OCI-LY3 (cell line): ENCODE results near the gene CMTM6.
A peak's percentile ranks its signal among the peaks of the same experiment; 100 is the strongest.

Source experiments
- H2AFZ ChIP-seq: fragments of 200-600, 300-600 bp; shearing (Covaris generic); 2 replicates; pipeline ENCODE4 v1.6.0; 2014; ENCODE audit warnings: antibody characterized with exemption, low read depth, low read length
- H3K27ac ChIP-seq: fragments of 200-600, 300-600 bp; sonication (generic); 2 replicates; pipeline ENCODE4 v1.5.1; 2014; ENCODE audit warnings: mild to moderate bottlenecking, low read length, moderate library complexity, mixed read lengths
- H3K27me3 ChIP-seq: fragments of 200-600, 300-600 bp; sonication (generic); 2 replicates; pipeline ENCODE4 v1.6.1; 2014; ENCODE audit warnings: low read depth, low read length, mixed read lengths
- H3K36me3 ChIP-seq: fragments of 200-600, 300-600 bp; sonication (generic); replicated peaks from 2 replicates; pipeline ENCODE3; 2014; ENCODE audit warnings: low read depth, low read length, mixed read lengths
- H3K4me1 ChIP-seq: fragments of 300-600, 200-600 bp; sonication (generic); 2 replicates; pipeline ENCODE4 v1.6.1; 2014; ENCODE audit warnings: low read length, mixed read lengths
- H3K4me2 ChIP-seq: fragments of 200-600, 300-600 bp; sonication (generic); 2 replicates; pipeline ENCODE4 v1.6.1; 2014; ENCODE audit warnings: low read length, mixed read lengths
- H3K4me3 ChIP-seq: fragments of 300-600, 200-600 bp; sonication (generic); 2 replicates; pipeline ENCODE4 v1.5.1; 2014; ENCODE audit warnings: antibody characterized with exemption, mild to moderate bottlenecking, low read length, moderate library complexity
- H3K79me2 ChIP-seq: fragments of 300-600, 200-600 bp; shearing (Covaris generic); 2 replicates; pipeline ENCODE4 v1.6.1; 2014; ENCODE audit warnings: mild to moderate bottlenecking, low read length, mixed read lengths
- H3K9ac ChIP-seq: fragments of 300-600, 200-600 bp; shearing (Covaris generic); 2 replicates; pipeline ENCODE4 v1.6.0; 2014; ENCODE audit warnings: mild to moderate bottlenecking, low read length, moderate library complexity
- H3K9me3 ChIP-seq: fragments of 200-600, 300-600 bp; shearing (Covaris generic); 2 replicates; pipeline ENCODE4 v1.6.1; 2014; ENCODE audit warnings: low read length, mixed read lengths; ENCODE audit not compliant: insufficient read depth
- H4K20me1 ChIP-seq: fragments of 200-600, 300-600 bp; sonication (generic); 2 replicates; pipeline ENCODE4 v1.6.1; 2016; ENCODE audit warnings: low read length, mixed read lengths; ENCODE audit not compliant: insufficient read depth
- EZH2phosphoT487 ChIP-seq: fragments of 200-600 bp; shearing (Covaris generic); IDR thresholded peaks from 2 replicates; pipeline ENCODE4 v1.6.1; 2018; ENCODE audit warnings: antibody characterized with exemption, mixed run types, low read depth
- TF ChIP-seq, protein P1 (sequence below): fragments of 200-600, 300-600 bp; sonication (generic); IDR thresholded peaks from 2 replicates; pipeline ENCODE4 v1.5.1; 2014; ENCODE audit warnings: antibody characterized with exemption, low read length, low read depth

CMTM6 gene

GRCh38 chr3:32499585-32499984 lies 3.1 kb downstream of the CMTM6 start:
- peaks cover 24% of the 10 kb centered on the region for H3K79me2 ChIP-seq
- peaks cover 6% of the 10 kb centered on the region for H3K36me3 ChIP-seq
- no peak overlapping the region for H3K4me2 ChIP-seq
- no peaks in the 10 kb centered on the region for H3K9me3 ChIP-seq
- no peak for TF ChIP-seq EZH2phosphoT487
- TF ChIP-seq, protein P1, sequence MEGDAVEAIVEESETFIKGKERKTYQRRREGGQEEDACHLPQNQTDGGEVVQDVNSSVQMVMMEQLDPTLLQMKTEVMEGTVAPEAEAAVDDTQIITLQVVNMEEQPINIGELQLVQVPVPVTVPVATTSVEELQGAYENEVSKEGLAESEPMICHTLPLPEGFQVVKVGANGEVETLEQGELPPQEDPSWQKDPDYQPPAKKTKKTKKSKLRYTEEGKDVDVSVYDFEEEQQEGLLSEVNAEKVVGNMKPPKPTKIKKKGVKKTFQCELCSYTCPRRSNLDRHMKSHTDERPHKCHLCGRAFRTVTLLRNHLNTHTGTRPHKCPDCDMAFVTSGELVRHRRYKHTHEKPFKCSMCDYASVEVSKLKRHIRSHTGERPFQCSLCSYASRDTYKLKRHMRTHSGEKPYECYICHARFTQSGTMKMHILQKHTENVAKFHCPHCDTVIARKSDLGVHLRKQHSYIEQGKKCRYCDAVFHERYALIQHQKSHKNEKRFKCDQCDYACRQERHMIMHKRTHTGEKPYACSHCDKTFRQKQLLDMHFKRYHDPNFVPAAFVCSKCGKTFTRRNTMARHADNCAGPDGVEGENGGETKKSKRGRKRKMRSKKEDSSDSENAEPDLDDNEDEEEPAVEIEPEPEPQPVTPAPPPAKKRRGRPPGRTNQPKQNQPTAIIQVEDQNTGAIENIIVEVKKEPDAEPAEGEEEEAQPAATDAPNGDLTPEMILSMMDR = no peak
- no peak overlapping the region for H3K9ac ChIP-seq
- peaks cover 44% of the 10 kb centered on the region for H3K4me1 ChIP-seq
- no peak overlapping the region for H2AFZ ChIP-seq
- H3K27me3 ChIP-seq = no peaks in the 10 kb centered on the region
- 0 out of 2 replicates have a peak, but pooled peaks cover 3% of the 10 kb centered on the region for H4K20me1 ChIP-seq
- no peak overlapping the region for H3K4me3 ChIP-seq
- H3K27ac ChIP-seq = no peak overlapping the region

- Histone ChIP-seq H3K4me1 (peaks cover 50% of the 10 kb centered on the region), H2AFZ (no peak overlapping the region), H3K27me3 (no peaks in the 10 kb centered on the region), H3K36me3 (peaks cover 6% of the 10 kb centered on the region), H3K4me2 (peak overlapping the region; percentile 62; the same call in 1 of the 2 replicates), H3K9me3 (no peaks in the 10 kb centered on the region), H3K9ac (no peak overlapping the region), H4K20me1 (peaks cover 4% of the 10 kb centered on the region; the same call in 1 of the 2 replicates), H3K4me3 (no peak overlapping the region), H3K27ac (no peak overlapping the region), H3K79me2 (peaks cover 24% of the 10 kb centered on the region)
- no peak for TF ChIP-seq EZH2phosphoT487
- TF ChIP-seq, protein P1 = no peak
Observed at GRCh38 chr3:32498992-32499391, 3.7 kb downstream of the CMTM6 start.

- peak overlapping the region; percentile 30; the same call in 1 of the 2 replicates for H3K27ac ChIP-seq
- peaks cover 6% of the 10 kb centered on the region for H3K36me3 ChIP-seq
- no peak for TF ChIP-seq EZH2phosphoT487
- TF ChIP-seq, protein P1 = no peak
- no peaks in the 10 kb centered on the region for H3K9me3 ChIP-seq
- no peaks in the 10 kb centered on the region for H3K27me3 ChIP-seq
- H3K4me1 ChIP-seq = peaks cover 57% of the 10 kb centered on the region
- peak overlapping the region; percentile 62 for H3K4me2 ChIP-seq
- H3K9ac ChIP-seq = no peak overlapping the region; the same call in 1 of the 2 replicates
- no peak overlapping the region for H2AFZ ChIP-seq
- H4K20me1 ChIP-seq = peaks cover 11% of the 10 kb centered on the region; the same call in 1 of the 2 replicates
- H3K4me3 ChIP-seq = peak overlapping the region; percentile 24
- H3K79me2 ChIP-seq = peaks cover 30% of the 10 kb centered on the region
Observed at GRCh38 chr3:32498252-32498651, 4.4 kb downstream of the CMTM6 start.

DNA sequence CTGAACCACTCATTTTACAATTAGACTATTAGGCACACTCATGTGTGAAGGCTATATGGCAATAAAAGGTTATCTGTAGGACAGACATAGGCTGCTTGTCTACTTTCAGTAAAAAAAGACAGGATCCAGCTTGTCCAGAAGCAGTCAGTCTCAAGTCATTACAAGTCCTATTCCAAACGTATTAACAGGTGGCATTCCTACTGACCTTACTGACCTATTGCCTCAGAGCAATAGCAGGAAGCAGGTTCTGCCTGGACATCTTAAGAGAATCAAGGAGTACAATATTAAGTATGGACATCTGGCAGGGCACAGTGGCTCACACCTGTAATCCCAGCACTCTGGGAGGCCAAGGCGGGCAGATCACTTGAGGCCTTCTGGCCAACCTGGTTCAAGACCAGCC lies 7.0 kb downstream of the CMTM6 start:
- Histone ChIP-seq H3K79me2 (peaks cover 19% of the 10 kb centered on the region), H3K9ac (no peak overlapping the region), H3K9me3 (no peaks in the 10 kb centered on the region), H2AFZ (no peak overlapping the region), H3K4me3 (no peak overlapping the region), H3K4me2 (no peak overlapping the region), H4K20me1 (peaks cover 14% of the 10 kb centered on the region; the same call in 1 of the 2 replicates), H3K27ac (no peak overlapping the region), H3K36me3 (peaks cover 13% of the 10 kb centered on the region), H3K27me3 (no peaks in the 10 kb centered on the region), H3K4me1 (peaks cover 50% of the 10 kb centered on the region)
- TF ChIP-seq EZH2phosphoT487 = no peak
- TF ChIP-seq, protein P1 = no peak
